Right hindlimb (tissue), 1 donor: Measurements from ENCODE around the gene BCL7C.
"Not testable (repeated sequence)": the region's sequence is repeated elsewhere in the genome, so short reads cannot be mapped to it uniquely, and the experiment has no call there.

Source experiments
- DNase-seq: peaks from one replicate; pipeline ENCODE4 v3.0.0-alpha.2; 2018

Gene BCL7C

GRCh38 chr16:30893744-30894539 lies at the start of gene BCL7C:
Gene BCL7C, minus strand, starts transcription at chr16:30894077. Its CDS starts 133 bp downstream, at chr16:30893944.
- DNase-seq, result peak; percentile 95

- DNase-seq, result no peak
These were observed 48.5 kb upstream of the BCL7C start for GRCh38 chr16:30942426-30942806.

GRCh38 chr16:30941600-30942425 lies 47.9 kb upstream of the BCL7C start:
- peak; percentile 68 for DNase-seq

- not testable (repeated sequence) for DNase-seq
These were observed 45.7 kb upstream of the BCL7C start for GRCh38 chr16:30939571-30939970.

- no peak for DNase-seq
These were observed 43.8 kb upstream of the BCL7C start for GRCh38 chr16:30937692-30938091.

- peak; percentile 40 for DNase-seq
These were observed 41.1 kb upstream of the BCL7C start for GRCh38 chr16:30934827-30935557.

GRCh38 chr16:30931068-30931650 lies 37.3 kb upstream of the BCL7C start:
- no peak for DNase-seq

GRCh38 chr16:30930160-30930571 lies 36.3 kb upstream of the BCL7C start:
- DNase-seq, result no peak

- DNase-seq, result no peak
These were observed 35.3 kb upstream of the BCL7C start for GRCh38 chr16:30929167-30929566.

- DNase-seq, result no peak
These were observed 34.5 kb upstream of the BCL7C start for GRCh38 chr16:30928390-30928789.

- DNase-seq, result peak; percentile 79
These were observed 34.0 kb upstream of the BCL7C start for GRCh38 chr16:30927789-30928378.

- no peak for DNase-seq
These were observed 33.3 kb upstream of the BCL7C start for GRCh38 chr16:30926937-30927788.

- DNase-seq, result no peak
These were observed 32.3 kb upstream of the BCL7C start for GRCh38 chr16:30925995-30926811.

GRCh38 chr16:30925632-30925987 lies 31.7 kb upstream of the BCL7C start:
- no peak for DNase-seq

- no peak for DNase-seq
These were observed 31.2 kb upstream of the BCL7C start for GRCh38 chr16:30924913-30925631.

GRCh38 chr16:30924076-30924912 lies 30.4 kb upstream of the BCL7C start:
- DNase-seq, result peak; percentile 56

GRCh38 chr16:30923554-30924075 lies 29.7 kb upstream of the BCL7C start, which contains the start of gene FBXL19:
Gene FBXL19, plus strand, starts transcription at chr16:30923572. Its CDS starts 2,183 bp downstream, at chr16:30925755.
- peak; percentile 76 for DNase-seq

- peak; percentile 100 for DNase-seq
These were observed 29.2 kb upstream of the BCL7C start for GRCh38 chr16:30922960-30923535.
